MCF 10A (cell line): ENCODE results near the gene TUBGCP6. TPM values are rescaled to one million over a fixed set of nuclear protein-coding genes. Genes with fewer than 3 reads are reported as not detected.

Experiments used
- BruUV-seq: library from RNA; stranded (reverse); fragments of 400-500 nt; replicated peaks from 2 replicates; lab custom pipeline; 2021; lab: Mats Ljungman, UMichigan
- CTCF ChIA-PET: fragments of 300-600 bp; sonication (Branson Sonifier 250); formaldehyde crosslinking; extraction: SDS; loops from one replicate; lab custom pipeline; 2021; ENCODE audit warnings: antibody characterized with exemption, inconsistent platforms; lab: Yijun Ruan, JAX
- POLR2A ChIA-PET: fragments of 300-600, 350-650 bp; sonication (Branson Sonifier 250); formaldehyde crosslinking; extraction: SDS; loops from one replicate; lab custom pipeline; 2020; ENCODE audit warnings: antibody characterized with exemption, inconsistent platforms; lab: Yijun Ruan, JAX
- DNase-seq: peaks from one replicate; pipeline ENCODE4 v3.0.0-alpha.2; 2018; ENCODE audit not compliant: unreplicated experiment
- H3K27ac Mint-ChIP-seq: one replicate; pipeline ENCODE4 v1.8.0; 2022; ENCODE audit warnings: mild to moderate bottlenecking, low read depth, mixed read lengths; ENCODE audit not compliant: unreplicated experiment
- H3K27me3 Mint-ChIP-seq: one replicate; pipeline ENCODE4 v1.8.0; 2022; ENCODE audit warnings: mixed read lengths; ENCODE audit not compliant: insufficient read depth, unreplicated experiment
- H3K36me3 Mint-ChIP-seq: one replicate; pipeline ENCODE4 v1.8.0; 2022; ENCODE audit warnings: mild to moderate bottlenecking, moderate library complexity, mixed read lengths; ENCODE audit not compliant: insufficient read depth, unreplicated experiment
- H3K4me1 Mint-ChIP-seq: one replicate; pipeline ENCODE4 v1.8.0; 2022; ENCODE audit warnings: mixed read lengths; ENCODE audit not compliant: insufficient read depth, unreplicated experiment
- H3K4me3 Mint-ChIP-seq: one replicate; pipeline ENCODE4 v1.8.0; 2022; ENCODE audit warnings: mild to moderate bottlenecking, moderate library complexity, mixed read lengths; ENCODE audit not compliant: unreplicated experiment
- H3K9me3 Mint-ChIP-seq: one replicate; pipeline ENCODE4 v1.8.0; 2022; ENCODE audit warnings: mixed read lengths; ENCODE audit not compliant: unreplicated experiment
- intact Hi-C: fragments of 100-400 bp; cut with micrococcal nuclease; formaldehyde crosslinking; loops from 2 replicates; pipeline ENCODE4 v1.14.1; 2022
- total RNA-seq: library from RNA; stranded (reverse); gene quantifications from 2 replicates; pipeline ENCODE4 v1.2.3, GENCODE V29; 2022
- TF ChIP-seq, protein P1 (sequence below): fragments of 200-600 bp; IDR thresholded peaks from one replicate; pipeline ENCODE4 v1.8.0; 2022; ENCODE audit warnings: antibody characterized with exemption, mild to moderate bottlenecking; ENCODE audit not compliant: unreplicated experiment

Gene TUBGCP6
- total RNA-seq, 1 experiment from 2014 or later: 27.9 TPM

DNA sequence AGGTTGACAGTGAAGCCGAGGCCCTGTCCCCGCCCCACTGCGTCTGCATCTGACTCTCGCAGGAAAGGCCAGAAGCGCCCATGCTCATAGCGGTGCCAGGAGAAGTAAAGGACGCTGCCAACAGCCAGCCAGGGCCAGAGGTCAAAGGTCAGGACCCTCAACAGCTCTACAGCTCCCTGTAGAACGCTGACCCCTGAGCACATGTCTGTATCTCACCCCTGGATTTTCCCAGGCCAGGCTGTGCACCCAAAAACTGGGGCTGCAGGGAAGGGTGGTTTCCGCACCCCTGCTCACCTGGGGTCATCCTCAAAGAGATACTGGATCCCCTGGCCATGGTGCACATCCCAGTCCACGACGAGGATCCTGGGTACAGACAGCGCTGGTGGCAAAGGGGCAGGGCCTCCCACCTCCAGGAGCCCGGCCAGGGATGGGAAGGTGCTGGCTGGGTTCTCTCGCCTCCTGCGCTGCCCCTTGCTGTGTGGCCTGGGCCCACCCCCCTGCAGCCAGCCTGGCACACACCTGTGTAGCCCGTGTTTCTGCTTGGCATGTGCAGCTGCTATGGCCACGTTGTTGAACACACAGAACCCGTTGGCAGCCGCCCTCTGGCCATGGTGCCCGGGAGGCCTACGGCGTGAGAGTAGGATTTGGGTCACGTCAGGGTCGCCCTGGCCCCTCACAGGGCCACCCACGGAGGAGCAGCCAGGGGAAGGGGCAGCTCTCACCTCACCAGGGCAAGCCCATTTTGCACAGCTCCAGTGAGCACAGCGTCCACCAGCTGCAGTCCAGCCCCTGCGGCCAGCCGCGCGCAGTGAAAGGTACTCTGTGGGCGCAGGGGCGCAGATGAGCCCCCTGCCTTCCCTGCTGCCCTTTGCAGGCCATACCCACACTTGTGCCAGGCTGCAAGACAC, 4.8 kb upstream of the TUBGCP6 start:
- intact Hi-C loops: loop anchor here (5.0 kb wide), 2 partner anchors 248 to 373 kb away; no protein-coding TSS in a partner anchor
- H3K4me1 Mint-ChIP-seq: peaks cover 6% of the 10 kb centered on the region
- H3K27ac Mint-ChIP-seq: no peak overlapping the region

DNA sequence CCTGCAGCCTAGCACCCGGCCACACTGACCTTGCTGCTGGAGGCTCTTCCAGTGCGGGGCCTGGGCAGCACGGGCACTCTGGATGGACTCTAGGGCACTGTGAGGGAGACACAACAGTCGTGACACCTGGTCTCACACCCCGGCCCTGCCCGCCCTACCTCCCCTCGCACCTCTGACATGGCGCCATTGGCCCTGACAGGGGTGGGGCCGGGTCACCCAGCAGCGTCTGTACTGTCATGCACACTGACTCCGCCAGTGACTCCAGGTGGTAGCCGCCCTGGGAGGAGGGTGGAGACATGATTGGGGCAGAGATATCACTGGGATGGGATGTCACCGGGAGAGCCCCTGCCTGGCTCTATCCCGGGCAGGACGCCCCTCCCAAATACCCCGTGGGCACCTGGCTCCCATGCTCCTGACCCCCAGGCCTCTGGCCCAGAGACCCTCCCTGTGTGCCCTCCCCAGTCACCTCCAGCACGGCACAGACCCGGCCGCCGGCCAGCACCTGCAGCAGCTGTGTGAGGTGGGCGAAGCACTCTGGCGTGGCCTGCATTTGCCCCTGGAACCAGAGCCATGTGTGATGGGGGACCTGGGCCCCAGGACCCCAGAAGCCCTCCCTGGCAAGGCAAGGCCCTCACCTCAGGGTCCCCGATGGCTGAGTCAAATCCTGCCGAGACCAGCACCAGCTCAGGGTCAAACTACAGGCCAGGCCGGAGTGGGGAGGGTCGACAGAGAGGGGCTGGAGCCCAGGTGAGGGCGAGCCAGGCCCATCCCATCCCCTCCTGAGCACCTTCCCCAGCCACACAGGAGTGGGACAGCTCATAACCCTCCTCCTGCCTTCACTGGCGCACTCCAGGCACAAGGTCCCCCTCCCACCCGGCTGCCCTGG, 3.6 kb upstream of the TUBGCP6 start:
- ChIA-PET CTCF (no interaction called here), POLR2A (no interaction called here)
- TF ChIP-seq, protein P1, sequence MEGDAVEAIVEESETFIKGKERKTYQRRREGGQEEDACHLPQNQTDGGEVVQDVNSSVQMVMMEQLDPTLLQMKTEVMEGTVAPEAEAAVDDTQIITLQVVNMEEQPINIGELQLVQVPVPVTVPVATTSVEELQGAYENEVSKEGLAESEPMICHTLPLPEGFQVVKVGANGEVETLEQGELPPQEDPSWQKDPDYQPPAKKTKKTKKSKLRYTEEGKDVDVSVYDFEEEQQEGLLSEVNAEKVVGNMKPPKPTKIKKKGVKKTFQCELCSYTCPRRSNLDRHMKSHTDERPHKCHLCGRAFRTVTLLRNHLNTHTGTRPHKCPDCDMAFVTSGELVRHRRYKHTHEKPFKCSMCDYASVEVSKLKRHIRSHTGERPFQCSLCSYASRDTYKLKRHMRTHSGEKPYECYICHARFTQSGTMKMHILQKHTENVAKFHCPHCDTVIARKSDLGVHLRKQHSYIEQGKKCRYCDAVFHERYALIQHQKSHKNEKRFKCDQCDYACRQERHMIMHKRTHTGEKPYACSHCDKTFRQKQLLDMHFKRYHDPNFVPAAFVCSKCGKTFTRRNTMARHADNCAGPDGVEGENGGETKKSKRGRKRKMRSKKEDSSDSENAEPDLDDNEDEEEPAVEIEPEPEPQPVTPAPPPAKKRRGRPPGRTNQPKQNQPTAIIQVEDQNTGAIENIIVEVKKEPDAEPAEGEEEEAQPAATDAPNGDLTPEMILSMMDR: no peak
- intact Hi-C loops: no loop called here
- Mint-ChIP-seq H3K27me3 (no peaks in the 10 kb centered on the region), H3K4me1 (peaks cover 6% of the 10 kb centered on the region), H3K36me3 (peaks cover 20% of the 10 kb centered on the region), H3K4me3 (no peak overlapping the region), H3K27ac (no peak overlapping the region), H3K9me3 (no peaks in the 10 kb centered on the region)
- DNase-seq: no peak
- BruUV-seq: no TSS peak

More for the DNA sequence above, 4.8 kb upstream of the TUBGCP6 start:
- CTCF ChIA-PET: interaction anchor here (0.6 to 3.9 kb wide), 4 partner anchors 11 to 91 kb away, joined by 3 to 27 read pairs (median 4); no protein-coding TSS in a partner anchor
- no peak for DNase-seq
- H3K4me3 Mint-ChIP-seq: peak overlapping the region; percentile 72
- POLR2A ChIA-PET: interaction anchor here (1.9 to 3.5 kb wide), 2 partner anchors 56 to 92 kb away, joined by 13 to 26 read pairs; no protein-coding TSS in a partner anchor
- peaks cover 26% of the 10 kb centered on the region for H3K36me3 Mint-ChIP-seq
- no peaks in the 10 kb centered on the region for H3K27me3 Mint-ChIP-seq
- BruUV-seq: no TSS peak
- TF ChIP-seq, protein P1: no peak
- H3K9me3 Mint-ChIP-seq: no peaks in the 10 kb centered on the region

DNA sequence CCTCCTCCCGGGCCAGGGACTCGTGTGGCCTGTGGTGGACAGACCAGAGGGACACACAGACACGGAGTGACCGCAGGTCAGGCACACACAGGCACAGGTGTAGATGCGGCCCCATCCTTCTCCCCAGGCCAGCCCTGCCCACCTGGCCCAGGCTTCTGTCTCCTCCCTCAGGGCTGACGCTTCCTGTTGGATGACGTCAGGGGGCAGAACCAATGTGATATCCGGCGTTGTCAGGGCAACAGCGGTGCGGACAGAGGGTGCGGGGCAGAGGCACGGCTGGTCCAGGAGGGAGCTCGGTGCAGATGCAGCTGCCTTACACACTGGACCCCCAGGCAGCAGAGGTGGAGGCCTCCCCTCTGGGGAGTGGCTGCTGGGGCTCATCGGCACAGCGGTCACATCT, 2.9 kb upstream of the TUBGCP6 start:
- TF ChIP-seq, protein P1: no peak
- CTCF ChIA-PET: no interaction called here
- peaks cover 20% of the 10 kb centered on the region for H3K36me3 Mint-ChIP-seq
- H3K27me3 Mint-ChIP-seq: no peaks in the 10 kb centered on the region
- no peaks in the 10 kb centered on the region for H3K9me3 Mint-ChIP-seq
- no peak overlapping the region for H3K4me3 Mint-ChIP-seq
- BruUV-seq: no TSS peak
- H3K4me1 Mint-ChIP-seq: peaks cover 6% of the 10 kb centered on the region
- peak; percentile 64 for DNase-seq
- peak overlapping the region; percentile 27 for H3K27ac Mint-ChIP-seq
- POLR2A ChIA-PET: no interaction called here
- intact Hi-C loops: no loop called here
